Thoracic aorta (tissue), 2 donors: ENCODE results near the gene PEX14. TPM values are rescaled to one million over a fixed set of nuclear protein-coding genes. Genes with fewer than 3 reads are reported as not detected.

Source experiments
- ATAC-seq: fragments of 150-250 bp; one replicate; pipeline ENCODE4 v1.8.0; 2017; ENCODE audit warnings: low read depth; ENCODE audit not compliant: insufficient number of reproducible peaks, low FRiP score
- DNase-seq: peaks from one replicate; pipeline ENCODE4 v3.0.0-alpha.2; 2020; ENCODE audit warnings: low spot score
- H3K27ac ChIP-seq, 2 donors: fragments of 200-600 bp; sonication (generic); 1 replicate in 1 of 2; 2 replicates in 1 of 2; pipeline ENCODE4 v1.5.1; 2016; ENCODE audit warnings: mild to moderate bottlenecking in 2 of 2, moderate library complexity in 2 of 2
- H3K27me3 ChIP-seq: fragments of 200-600 bp; sonication (generic); replicated peaks from 2 replicates; pipeline ENCODE4 v1.6.0; 2016; ENCODE audit warnings: mild to moderate bottlenecking; ENCODE audit not compliant: insufficient read depth
- H3K36me3 ChIP-seq: fragments of 200-600 bp; sonication (generic); one replicate; pipeline ENCODE4 v1.5.1; 2016
- H3K4me1 ChIP-seq, 2 donors: fragments of 200-600 bp; sonication (generic); 1 replicate in 1 of 2; 2 replicates in 1 of 2; pipeline versions ENCODE4 v1.5.1 to v1.6.0; 2016; ENCODE audit warnings: low read depth in 2 of 2, mild to moderate bottlenecking in 1 of 2; ENCODE audit not compliant: control insufficient read depth in 1 of 2
- H3K4me3 ChIP-seq: fragments of 200-600 bp; sonication (generic); 2 replicates; pipeline ENCODE4 v1.5.1; 2016; ENCODE audit warnings: mild to moderate bottlenecking
- H3K9me3 ChIP-seq: fragments of 200-600 bp; sonication (generic); 2 replicates; pipeline ENCODE4 v1.5.1; 2016
- CTCF ChIP-seq: fragments of 200-600 bp; sonication (generic); IDR thresholded peaks from one replicate; pipeline ENCODE4 v1.5.1; 2019; ENCODE audit warnings: antibody characterized with exemption
- total RNA-seq, 2 donors: library from RNA; depleted of rRNA; stranded (reverse); fragments of >200 nt; gene quantifications; one replicate each; pipeline versions ENCODE4 v1.1.0 to v1.2.3, GENCODE V29; 2016

The PEX14 gene
- total RNA-seq, 2 donors from 2014 or later, result 11.5 to 22.6 TPM

GRCh38 chr1:10506677-10507047 lies 31.9 kb downstream of the PEX14 start:
- TF ChIP-seq CTCF, result no peak
- DNase-seq, result no peak
- peaks cover 11 to 34% of the 10 kb centered on the region in 2 donors for H3K4me1 ChIP-seq
- no peaks in the 10 kb centered on the region for H3K36me3 ChIP-seq
- no peak overlapping the region for H3K4me3 ChIP-seq
- no peak for ATAC-seq
- H3K9me3 ChIP-seq, result no peaks in the 10 kb centered on the region
- H3K27ac ChIP-seq, result no peak overlapping the region
- H3K27me3 ChIP-seq, result no peaks in the 10 kb centered on the region

GRCh38 chr1:10507111-10507879 lies 32.5 kb downstream of the PEX14 start:
- DNase-seq, result peak; percentile 46
- H3K4me3 ChIP-seq, result no peak overlapping the region
- peak; percentile 82 for TF ChIP-seq CTCF
- no peak for ATAC-seq
- H3K36me3 ChIP-seq, result no peaks in the 10 kb centered on the region
- no peaks in the 10 kb centered on the region for H3K27me3 ChIP-seq
- no peaks in the 10 kb centered on the region for H3K9me3 ChIP-seq
- H3K4me1 ChIP-seq, result peaks cover 11 to 35% of the 10 kb centered on the region in 2 donors
- no peak overlapping the region for H3K27ac ChIP-seq

- Histone ChIP-seq H3K4me1 (peaks cover 11 to 32% of the 10 kb centered on the region in 2 donors), H3K27ac (no peak overlapping the region), H3K9me3 (no peaks in the 10 kb centered on the region), H3K4me3 (no peak overlapping the region), H3K27me3 (no peaks in the 10 kb centered on the region), H3K36me3 (no peaks in the 10 kb centered on the region)
- DNase-seq (no peak), ATAC-seq (no peak)
- no peak for TF ChIP-seq CTCF
Observed at GRCh38 chr1:10508511-10508951, 33.8 kb downstream of the PEX14 start.

- peak overlapping the region; percentile 28 for H3K4me3 ChIP-seq
- TF ChIP-seq CTCF, result no peak
- no peaks in the 10 kb centered on the region for H3K36me3 ChIP-seq
- H3K4me1 ChIP-seq, result peaks cover 11 to 31% of the 10 kb centered on the region in 2 donors
- DNase-seq, result no peak
- H3K9me3 ChIP-seq, result no peaks in the 10 kb centered on the region
- no peaks in the 10 kb centered on the region for H3K27me3 ChIP-seq
- no peak for ATAC-seq
- no peak overlapping the region for H3K27ac ChIP-seq
Observed at GRCh38 chr1:10509809-10510509, 35.2 kb downstream of the PEX14 start.
